Heart right ventricle (tissue), 12 donors: ENCODE measurements around the gene OR2C3. TPM values are rescaled to one million over a fixed set of nuclear protein-coding genes. Genes with fewer than 3 reads are reported as not detected.

Source experiments
- polyA plus RNA-seq, 2 donors: library from polyadenylated mRNA; stranded (reverse); fragments of 200-250 nt; gene quantifications; one replicate each; pipeline ENCODE4 v1.2.3, GENCODE V29; 2013
- total RNA-seq, 10 donors: library from RNA; stranded (reverse); fragmentation: NEBNext Ultra II Directional in 3 of 10; extraction: Animal tissue kit (Norgen Biotek cat#: 25700) in 3 of 10; gene quantifications; one replicate each; pipeline versions ENCODE4 v1.2.1 to v1.2.4, GENCODE V29; 2021 to 2023
- donor health status: ischemic (EF 13 %, LVEDD 7.1; RV severe dilation, severe dysfunction).
- donor health status: healthy with polysubstance abuse.
- donor health status: DM: no; HTN: yes; CAD: no.
- donor health status: DM: no; HTN: no; CAD: no.
- donor health status: ischemic (EF 25% LVEDD 6.9; RV normal size, moderate dysfunction).
- donor health status: ischemic (EF 25% LVEDD 5.7; RV mildly dilated, moderate dysfunction).
- donor health status: healthy.
- donor health status: nonischemic (EF 11% LVEDD 7.7; RV severe dilation, severe dysfunction).
- donor health status: DM: yes; HTN: yes; CAD: no.
- donor health status: PGD.
- donor health status: ischemic (EF 29% LVEDD 5.4; RV normal size, mild dysfunction).
- donor health status: nonischemic (EF 23%, LVEDD 6.1; RV moderate dilation, normal function).

The OR2C3 gene
- total and polyA plus RNA-seq, 12 donors = under 0.01 to 0.02 TPM; not detected in 10

Other genes starting within 250 kb of the OR2C3 start
- 10 to 100 TPM; 11.4 to 18.4 (median 14.5) TPM for gene ZNF496, start 204.6 kb downstream of the OR2C3 start, total RNA-seq
- 1 to 10 TPM; 6.2 to 7.1 TPM for gene ZNF496, start 204.6 kb downstream of the OR2C3 start, polyA plus RNA-seq
- gene NLRP3, start 120.3 kb downstream of the OR2C3 start, total RNA-seq = 1 to 10 TPM in 5 of 10 donors, under 1 TPM in 5; 0.28 to 6.1 (median 1.0) TPM
- under 1 TPM; 0.37 to 0.68 TPM for gene NLRP3, start 120.3 kb downstream of the OR2C3 start, polyA plus RNA-seq
- not detected for gene OR2B11, start 78.3 kb downstream of the OR2C3 start, total RNA-seq
- gene OR2B11, start 78.3 kb downstream of the OR2C3 start, polyA plus RNA-seq = not detected
- gene GCSAML, start 12.7 kb upstream of the OR2C3 start, total RNA-seq = under 1 TPM in 3 of 10 donors, not detected in 7; 0.05 to 0.44 (median 0.22) TPM
- gene GCSAML, start 12.7 kb upstream of the OR2C3 start, polyA plus RNA-seq = under 1 TPM in 1 of 2 donors, not detected in 1; under 0.01 TPM
- not detected for gene OR2G2, start 51.9 kb upstream of the OR2C3 start, total RNA-seq
- not detected for gene OR2G2, start 51.9 kb upstream of the OR2C3 start, polyA plus RNA-seq
- not detected for gene OR2G3, start 69.1 kb upstream of the OR2C3 start, total RNA-seq
- not detected for gene OR2G3, start 69.1 kb upstream of the OR2C3 start, polyA plus RNA-seq
- not detected for gene OR13G1, start 143.3 kb upstream of the OR2C3 start, total RNA-seq
- not detected for gene OR13G1, start 143.3 kb upstream of the OR2C3 start, polyA plus RNA-seq
- gene OR6F1, start 180.2 kb upstream of the OR2C3 start, total RNA-seq = not detected
- not detected for gene OR6F1, start 180.2 kb upstream of the OR2C3 start, polyA plus RNA-seq
- gene OR14K1, start 202.2 kb upstream of the OR2C3 start, total RNA-seq = not detected
- gene OR14K1, start 202.2 kb upstream of the OR2C3 start, polyA plus RNA-seq = not detected
- not detected for gene OR14A2, start 211.7 kb upstream of the OR2C3 start, total RNA-seq
- gene OR14A2, start 211.7 kb upstream of the OR2C3 start, polyA plus RNA-seq = not detected
- not detected for gene OR1C1, start 224.1 kb upstream of the OR2C3 start, total RNA-seq
- gene OR1C1, start 224.1 kb upstream of the OR2C3 start, polyA plus RNA-seq = not detected